Stimulated activated CD4-positive, alpha-beta T cell treated with anti-CD3 and anti-CD28 coated beads, Interleukin-12 subunit alpha, Interleukin-12 subunit beta, amount 100 ng/mL, for 24 hours (primary cell): ENCODE measurements around the gene TLCD2.
"Not testable (repeated sequence)": the region's sequence is repeated elsewhere in the genome, so short reads cannot be mapped to it uniquely, and the experiment has no call there.

ENCODE experiments used
- DNase-seq, 2 experiments: peaks; one replicate each; pipeline ENCODE4 v3.0.0-alpha.2; 2020; ENCODE audit warnings: low read depth in 2 of 2

TLCD2 gene

GRCh38 chr17:1736348-1737281, 26.4 kb upstream of the TLCD2 start:
- DNase-seq, result peak in 1 of 2 experiments; percentile 62

DNA sequence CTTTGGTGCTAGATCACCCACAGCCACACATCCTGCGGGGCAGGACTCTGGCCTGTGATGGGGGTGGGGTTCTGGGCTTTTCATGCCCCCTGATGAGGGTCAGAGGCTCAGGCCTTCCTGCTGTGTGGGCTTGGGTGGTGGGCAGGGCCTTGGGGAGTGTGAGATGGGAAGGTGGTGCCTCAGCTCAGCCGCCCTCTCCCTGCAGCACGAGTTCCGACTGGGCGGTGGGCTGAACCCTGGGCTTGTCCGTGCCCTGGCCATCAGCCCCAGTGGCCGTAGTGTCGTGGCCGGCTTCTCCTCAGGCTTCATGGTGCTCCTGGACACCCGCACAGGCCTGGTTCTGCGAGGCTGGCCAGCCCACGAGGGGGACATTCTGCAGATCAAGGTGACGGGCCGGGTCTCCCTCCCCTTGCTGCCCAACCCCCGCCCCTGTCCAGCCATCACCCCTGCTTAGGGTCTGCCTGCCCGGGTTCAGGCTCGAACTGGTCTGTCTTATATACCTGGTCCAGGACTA, 25.7 kb upstream of the TLCD2 start:
- no peak for DNase-seq

DNA sequence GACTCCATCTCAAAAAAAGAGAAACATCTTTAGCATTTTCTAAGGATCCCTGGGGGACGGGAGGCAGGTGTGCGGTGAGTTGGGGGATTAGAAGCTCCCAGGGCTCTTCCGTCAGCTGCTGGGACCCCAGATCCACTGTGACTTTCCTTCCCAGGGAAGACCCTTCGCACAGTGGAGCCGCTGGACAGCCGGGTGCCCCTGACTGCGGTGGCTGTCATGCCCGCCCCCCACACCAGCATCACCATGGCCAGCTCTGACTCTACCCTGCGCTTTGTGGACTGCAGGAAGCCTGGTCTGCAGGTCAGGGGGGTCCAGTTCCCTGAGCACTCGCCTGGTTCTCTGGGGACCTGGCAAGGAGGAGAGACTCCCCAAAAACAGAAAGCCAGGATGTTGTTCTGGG, 25.2 kb upstream of the TLCD2 start:
- no peak for DNase-seq

DNA sequence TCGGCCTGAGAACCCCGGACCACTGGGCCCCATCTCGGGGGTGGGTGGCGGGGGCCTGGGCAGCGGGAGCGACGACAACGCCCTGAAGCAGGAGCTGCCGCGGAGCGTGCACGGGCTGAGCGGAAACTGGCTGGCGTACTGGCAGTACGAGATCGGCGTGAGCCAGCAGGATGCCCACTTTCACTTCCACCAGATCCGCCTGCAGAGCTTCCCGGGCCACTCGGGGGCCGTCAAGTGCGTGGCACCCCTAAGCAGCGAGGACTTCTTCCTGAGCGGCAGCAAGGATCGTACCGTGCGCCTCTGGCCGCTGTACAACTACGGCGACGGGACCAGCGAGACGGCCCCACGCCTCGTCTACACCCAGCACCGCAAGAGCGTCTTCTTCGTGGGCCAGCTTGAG, 23.6 kb upstream of the TLCD2 start:
- no peak for DNase-seq

- DNase-seq, result no peak
Observed at GRCh38 chr17:1732833-1733321, 22.7 kb upstream of the TLCD2 start.

DNA sequence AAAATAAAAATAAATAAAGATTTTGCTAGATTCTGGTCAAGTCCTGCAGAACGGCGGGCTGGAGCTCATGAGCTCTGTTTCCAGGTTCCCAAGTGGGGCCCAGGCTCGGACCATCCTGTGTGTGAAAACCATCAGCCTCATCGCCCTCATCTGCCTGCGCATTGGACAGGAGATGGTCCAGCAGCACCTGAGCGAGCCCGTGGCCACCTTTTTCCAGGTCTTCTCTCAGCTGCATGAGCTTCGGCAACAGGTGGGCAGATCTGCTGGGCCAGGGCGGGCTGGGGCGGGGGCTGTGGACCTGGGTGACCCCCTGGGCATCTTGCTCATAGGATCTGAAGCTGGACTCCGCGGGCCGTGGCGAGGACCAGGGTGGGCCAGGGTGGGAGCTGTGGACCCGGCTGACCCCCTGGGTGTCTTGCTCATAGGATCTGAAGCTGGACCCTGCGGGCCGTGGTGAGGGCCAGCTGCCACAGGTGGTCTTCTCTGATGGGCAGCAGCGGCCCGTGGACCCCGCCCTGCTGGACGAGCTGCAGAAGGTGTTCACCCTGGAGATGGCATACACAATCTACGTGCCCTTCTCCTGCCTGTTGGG, 22.2 kb upstream of the TLCD2 start:
- no peak for DNase-seq

- no peak for DNase-seq
Observed at GRCh38 chr17:1731194-1731506, 21.0 kb upstream of the TLCD2 start.

- no peak for DNase-seq
Observed at GRCh38 chr17:1730326-1731193, 20.4 kb upstream of the TLCD2 start.

DNA sequence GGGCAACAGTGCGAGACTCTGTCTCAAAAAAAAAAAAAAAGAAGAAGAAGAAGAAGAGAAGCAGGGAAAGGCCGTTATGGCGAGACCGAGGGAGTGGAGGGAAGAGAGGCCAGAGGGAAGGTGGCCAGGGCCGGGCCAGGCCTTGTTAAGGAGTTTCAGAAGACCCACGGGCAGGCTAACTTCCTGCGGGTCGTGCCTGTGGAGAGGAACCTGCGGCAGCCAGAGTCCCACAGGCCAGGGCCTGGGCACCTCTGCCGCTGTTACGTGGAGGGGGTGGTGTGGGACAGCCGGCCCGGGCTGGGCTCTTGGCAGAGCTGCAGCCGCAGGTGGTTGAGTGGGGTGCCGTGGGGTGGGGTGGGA, 19.8 kb upstream of the TLCD2 start:
- DNase-seq, result no peak

GRCh38 chr17:1727876-1728630, 17.9 kb upstream of the TLCD2 start:
- no peak for DNase-seq

GRCh38 chr17:1727258-1727789, 17.1 kb upstream of the TLCD2 start:
- DNase-seq, result no peak

- DNase-seq, result no peak
Observed at GRCh38 chr17:1726626-1727257, 16.6 kb upstream of the TLCD2 start.

GRCh38 chr17:1725642-1726511, 15.7 kb upstream of the TLCD2 start:
- DNase-seq, result no peak

GRCh38 chr17:1724869-1725641, 14.9 kb upstream of the TLCD2 start:
- DNase-seq, result no peak

DNA sequence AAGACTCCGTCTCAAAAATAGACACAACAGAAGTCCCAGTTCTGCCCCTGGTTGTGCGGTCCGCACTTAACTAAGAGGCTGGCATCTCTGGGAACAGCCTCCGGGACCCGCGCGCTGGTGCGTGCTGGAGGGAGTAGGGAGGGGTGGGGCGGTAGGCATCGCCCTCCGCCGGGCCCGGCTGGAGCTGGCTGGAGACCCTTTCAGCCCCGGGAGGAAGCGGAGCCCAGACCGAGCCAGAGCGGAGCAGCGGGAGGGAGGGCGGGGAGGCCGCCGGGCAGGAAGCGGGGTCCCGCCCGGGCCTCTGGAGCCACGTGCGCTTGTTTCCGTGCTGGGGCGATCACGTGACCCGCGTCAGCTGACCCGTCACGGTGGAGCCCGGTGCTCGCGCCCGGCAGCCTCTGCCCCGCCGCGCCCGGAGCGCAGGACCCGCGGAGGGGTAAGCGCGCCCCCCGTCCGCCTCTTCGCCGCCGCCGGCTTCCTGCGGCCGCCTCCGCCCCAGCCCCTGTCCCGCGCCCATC, 14.2 kb upstream of the TLCD2 start, which contains the start of gene WDR81:
Gene WDR81, plus strand, starts transcription at position 354 of the 518 bp plus-strand sequence. CDS start 256 bp downstream, outside the sequence.
- peak; percentile 70 to 80 for DNase-seq

GRCh38 chr17:1722022-1722421, 11.8 kb upstream of the TLCD2 start:
- not testable (repeated sequence) for DNase-seq

DNA sequence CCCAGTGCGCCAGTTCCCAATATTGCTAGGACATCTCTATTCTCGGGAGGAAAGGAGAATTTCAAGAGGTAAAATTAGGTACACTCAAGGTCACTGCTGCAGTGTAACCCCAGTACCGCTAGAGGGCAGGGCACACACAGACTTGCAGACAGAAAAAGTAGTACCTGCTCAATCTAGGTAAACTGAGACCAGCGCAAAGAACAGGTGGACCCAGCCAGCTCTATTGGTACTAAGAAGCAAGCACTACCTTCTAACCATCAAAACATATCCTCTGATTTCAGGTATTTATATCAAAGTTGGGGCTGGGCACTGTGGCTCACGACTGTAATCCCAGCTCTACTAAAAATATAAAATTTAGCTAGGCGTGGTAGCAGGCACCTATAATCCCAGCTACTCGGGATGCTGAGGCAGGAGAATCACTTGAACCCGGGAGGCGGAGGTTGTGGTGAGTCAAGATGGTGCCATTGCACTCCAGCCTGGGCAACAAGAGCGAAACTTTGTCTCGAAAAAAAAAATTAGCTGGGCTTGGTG, 10.7 kb upstream of the TLCD2 start:
- peak in 1 of 2 experiments; percentile 64 for DNase-seq
